Activated B cell treated with CpG ODN at 0.5 μM for 24 hours (primary cell): ENCODE measurements around the gene FAM9C. TPM values are rescaled to one million over a fixed set of nuclear protein-coding genes. Genes with fewer than 3 reads are reported as not detected.

ENCODE experiments used
- ATAC-seq: fragments of 200-7000 bp; cut with Tn5 transposase; one replicate; pipeline ENCODE4 v1.10.0; 2021; ENCODE audit warnings: low read depth, mild to moderate bottlenecking, moderate library complexity
- CTCF ChIA-PET: fragments of 350-600 bp; sonication (Branson Sonifier 250); formaldehyde crosslinking; loops from one replicate; lab custom pipeline; 2021; ENCODE audit warnings: antibody characterized with exemption; lab: Charles Lee
- POLR2A ChIA-PET: fragments of 350-600 bp; sonication (Branson Sonifier 250); formaldehyde crosslinking; loops from one replicate; lab custom pipeline; 2021; ENCODE audit warnings: antibody characterized with exemption; lab: Charles Lee
- DNase-seq: peaks from one replicate; pipeline ENCODE4 v3.0.0; 2022
- H3K27ac Mint-ChIP-seq: one replicate; pipeline ENCODE4 v1.8.0; 2020; ENCODE audit warnings: mixed read lengths
- H3K27me3 Mint-ChIP-seq: one replicate; pipeline ENCODE4 v1.8.0; 2021; ENCODE audit warnings: mixed read lengths
- H3K36me3 Mint-ChIP-seq: one replicate; pipeline ENCODE4 v1.8.0; 2021; ENCODE audit warnings: low read depth, mixed read lengths
- H3K4me1 Mint-ChIP-seq: one replicate; pipeline ENCODE4 v1.8.0; 2021; ENCODE audit warnings: mixed read lengths
- H3K4me3 Mint-ChIP-seq: one replicate; pipeline ENCODE4 v1.8.0; 2020; ENCODE audit warnings: mild to moderate bottlenecking, mixed read lengths
- H3K9me3 Mint-ChIP-seq: one replicate; pipeline ENCODE4 v1.8.0; 2020; ENCODE audit warnings: mixed read lengths
- intact Hi-C: fragments of 100-400 bp; cut with micrococcal nuclease; formaldehyde crosslinking; loops from one replicate; pipeline ENCODE4 v1.15.1; 2024
- total RNA-seq: library from RNA; stranded (reverse); gene quantifications from 2 replicates; pipeline ENCODE4 v1.2.3, GENCODE V29; 2022
- TF ChIP-seq, protein P1 (sequence below): fragments of 200-600 bp; IDR thresholded peaks from one replicate; pipeline ENCODE4 v1.8.0; 2022; ENCODE audit warnings: antibody characterized with exemption, mild to moderate bottlenecking

Gene FAM9C
- total RNA-seq, 1 donor from 2014 or later = not detected

DNA sequence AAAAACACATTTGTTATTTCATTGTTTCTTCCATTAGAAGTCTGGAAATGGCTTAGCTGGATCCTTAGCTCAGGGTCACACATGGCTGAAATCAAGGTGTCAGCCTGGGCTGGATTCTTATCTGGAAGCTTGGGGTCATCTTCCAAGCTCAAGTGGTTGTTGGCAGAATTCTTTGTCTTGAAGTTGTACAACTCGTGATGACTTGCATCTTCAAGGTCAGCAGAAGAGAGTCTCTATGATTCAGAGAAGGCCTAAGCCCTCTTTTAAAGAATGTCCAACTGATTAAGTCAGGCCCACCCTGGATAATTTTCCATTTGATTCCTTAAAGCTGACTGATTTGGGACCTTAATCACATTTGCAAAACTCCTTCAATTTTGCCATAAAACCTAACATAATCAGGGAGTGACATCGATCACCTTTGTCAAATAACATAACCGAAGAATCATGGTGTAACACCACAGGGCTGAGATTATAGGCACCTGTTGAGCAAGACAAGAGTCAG lies 47.4 kb downstream of the FAM9C start:
- CTCF ChIA-PET = interaction anchor here (1.0 kb wide), 1 partner anchor 50 kb away, joined by 3 read pairs; no protein-coding TSS in a partner anchor
- TF ChIP-seq, protein P1, sequence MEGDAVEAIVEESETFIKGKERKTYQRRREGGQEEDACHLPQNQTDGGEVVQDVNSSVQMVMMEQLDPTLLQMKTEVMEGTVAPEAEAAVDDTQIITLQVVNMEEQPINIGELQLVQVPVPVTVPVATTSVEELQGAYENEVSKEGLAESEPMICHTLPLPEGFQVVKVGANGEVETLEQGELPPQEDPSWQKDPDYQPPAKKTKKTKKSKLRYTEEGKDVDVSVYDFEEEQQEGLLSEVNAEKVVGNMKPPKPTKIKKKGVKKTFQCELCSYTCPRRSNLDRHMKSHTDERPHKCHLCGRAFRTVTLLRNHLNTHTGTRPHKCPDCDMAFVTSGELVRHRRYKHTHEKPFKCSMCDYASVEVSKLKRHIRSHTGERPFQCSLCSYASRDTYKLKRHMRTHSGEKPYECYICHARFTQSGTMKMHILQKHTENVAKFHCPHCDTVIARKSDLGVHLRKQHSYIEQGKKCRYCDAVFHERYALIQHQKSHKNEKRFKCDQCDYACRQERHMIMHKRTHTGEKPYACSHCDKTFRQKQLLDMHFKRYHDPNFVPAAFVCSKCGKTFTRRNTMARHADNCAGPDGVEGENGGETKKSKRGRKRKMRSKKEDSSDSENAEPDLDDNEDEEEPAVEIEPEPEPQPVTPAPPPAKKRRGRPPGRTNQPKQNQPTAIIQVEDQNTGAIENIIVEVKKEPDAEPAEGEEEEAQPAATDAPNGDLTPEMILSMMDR = no peak
- no peak for ATAC-seq
- POLR2A ChIA-PET = interaction anchor here (0.8 to 30.2 kb wide), 3 partner anchors 17 to 80 kb away, joined by 5 to 836 read pairs (median 6); partner anchors contain the start of gene TMSB4X
- Mint-ChIP-seq H3K27ac (no peak overlapping the region), H3K9me3 (no peaks in the 10 kb centered on the region), H3K4me3 (no peak overlapping the region), H3K27me3 (no peaks in the 10 kb centered on the region), H3K36me3 (no peaks in the 10 kb centered on the region), H3K4me1 (peaks cover 45% of the 10 kb centered on the region)
- DNase-seq = no peak
- intact Hi-C loops = no loop called here

DNA sequence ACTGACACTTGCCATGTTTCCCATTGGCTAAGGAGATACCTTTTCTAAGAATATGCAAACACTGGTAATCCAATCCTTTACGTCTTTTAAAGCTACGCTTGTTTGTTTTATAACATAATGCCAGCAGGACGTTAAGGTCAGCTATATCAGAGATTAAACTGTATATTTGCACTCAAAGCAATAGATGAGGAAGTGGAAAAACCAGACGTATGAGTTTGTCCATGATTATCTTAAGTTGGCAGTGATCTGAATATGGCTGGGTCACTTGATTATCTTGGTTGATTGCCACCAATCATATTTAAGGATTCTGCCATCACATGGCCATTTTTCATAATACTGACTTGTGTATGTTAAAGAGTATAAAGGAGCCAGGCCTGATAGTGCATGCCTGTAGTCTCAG lies 50.1 kb downstream of the FAM9C start:
- POLR2A ChIA-PET = interaction anchor here (30.2 kb wide), 1 partner anchor 14 kb away, joined by 836 read pairs; the partner anchor contains the start of gene TMSB4X
- no peaks in the 10 kb centered on the region for H3K9me3 Mint-ChIP-seq
- H3K27ac Mint-ChIP-seq = no peak overlapping the region
- no peaks in the 10 kb centered on the region for H3K36me3 Mint-ChIP-seq
- H3K4me3 Mint-ChIP-seq = no peak overlapping the region
- no peak for DNase-seq
- H3K4me1 Mint-ChIP-seq = peaks cover 32% of the 10 kb centered on the region
- CTCF ChIA-PET = no interaction called here
- no peak for ATAC-seq
- TF ChIP-seq, protein P1 = no peak
- H3K27me3 Mint-ChIP-seq = no peaks in the 10 kb centered on the region
- intact Hi-C loops = no loop called here

- H3K27me3 Mint-ChIP-seq = no peaks in the 10 kb centered on the region
- TF ChIP-seq, protein P1 = no peak
- no peaks in the 10 kb centered on the region for H3K36me3 Mint-ChIP-seq
- intact Hi-C loops = no loop called here
- H3K27ac Mint-ChIP-seq = no peak overlapping the region
- POLR2A ChIA-PET = interaction anchor here (30.2 kb wide), 1 partner anchor 13 kb away, joined by 836 read pairs; the partner anchor contains the start of gene TMSB4X
- H3K4me3 Mint-ChIP-seq = no peak overlapping the region
- peaks cover 31% of the 10 kb centered on the region for H3K4me1 Mint-ChIP-seq
- H3K9me3 Mint-ChIP-seq = no peaks in the 10 kb centered on the region
- ATAC-seq (no peak), DNase-seq (no peak)
- CTCF ChIA-PET = interaction anchor here (1.3 kb wide), 1 partner anchor 12 kb away, joined by 3 read pairs; no protein-coding TSS in a partner anchor
Measured at GRCh38 chrX:12993826-12994225, 50.6 kb downstream of the FAM9C start.

DNA sequence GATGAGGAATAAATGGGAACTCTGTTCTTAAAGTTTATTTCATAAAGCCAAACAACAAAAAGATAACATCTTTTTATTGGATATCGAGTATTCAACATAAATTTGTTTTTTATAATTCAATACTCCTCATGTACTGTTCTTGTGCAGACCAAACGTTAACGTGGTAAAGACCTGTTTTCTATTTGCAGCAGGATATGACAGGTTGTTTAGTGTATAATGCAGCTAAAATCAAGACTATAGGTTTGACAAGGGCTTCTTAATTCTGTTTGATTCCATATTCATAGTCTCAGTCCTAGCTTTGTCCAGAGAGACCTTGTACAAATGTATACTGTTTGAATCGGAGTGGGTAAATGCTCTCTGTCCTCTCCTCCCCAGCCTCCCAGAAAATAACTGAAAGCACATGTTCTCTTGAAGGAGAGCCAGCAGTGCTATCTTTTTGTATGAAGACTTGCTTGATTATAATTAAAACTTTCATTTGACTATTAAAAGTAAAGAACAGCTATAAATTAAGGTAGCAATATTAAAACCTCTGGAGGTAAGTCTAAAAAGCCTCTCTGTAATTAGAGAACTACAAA lies 51.8 kb downstream of the FAM9C start:
- H3K9me3 Mint-ChIP-seq = no peaks in the 10 kb centered on the region
- H3K27me3 Mint-ChIP-seq = no peaks in the 10 kb centered on the region
- TF ChIP-seq, protein P1 = no peak
- H3K4me1 Mint-ChIP-seq = peaks cover 20% of the 10 kb centered on the region
- intact Hi-C loops = no loop called here
- ATAC-seq (no peak), DNase-seq (no peak)
- H3K4me3 Mint-ChIP-seq = no peak overlapping the region
- no peaks in the 10 kb centered on the region for H3K36me3 Mint-ChIP-seq
- no peak overlapping the region for H3K27ac Mint-ChIP-seq
- ChIA-PET POLR2A (interaction anchor here (30.2 kb wide), 1 partner anchor 12 kb away, joined by 836 read pairs; the partner anchor contains the start of gene TMSB4X), CTCF (interaction anchor here (1.3 kb wide), 1 partner anchor 13 kb away, joined by 3 read pairs; no protein-coding TSS in a partner anchor)

- Mint-ChIP-seq H3K36me3 (no peaks in the 10 kb centered on the region), H3K9me3 (no peaks in the 10 kb centered on the region), H3K27me3 (no peaks in the 10 kb centered on the region), H3K4me1 (peaks cover 17% of the 10 kb centered on the region), H3K4me3 (no peak overlapping the region), H3K27ac (no peak overlapping the region)
- POLR2A ChIA-PET = interaction anchor here (30.2 kb wide), 1 partner anchor 11 kb away, joined by 836 read pairs; the partner anchor contains the start of gene TMSB4X
- intact Hi-C loops = no loop called here
- ATAC-seq = no peak
- CTCF ChIA-PET = no interaction called here
- no peak for DNase-seq
- TF ChIP-seq, protein P1 = no peak
Measured at GRCh38 chrX:12991575-12991974, 52.8 kb downstream of the FAM9C start.
